H1 (cell line): Measurements from ENCODE around the gene PDE9A. TPM values are rescaled to one million over a fixed set of nuclear protein-coding genes. Genes with fewer than 3 reads are reported as not detected.

Experiments used
- CTCF ChIA-PET: fragments of 300-600 bp; sonication (Branson Sonifier 250); formaldehyde crosslinking; loops from one replicate; lab custom pipeline; 2021; ENCODE audit not compliant: partially characterized antibody; lab: Charles Lee
- POLR2A ChIA-PET: fragments of 300-600 bp; sonication (Branson Sonifier 250); formaldehyde crosslinking; loops from one replicate; lab custom pipeline; 2021; ENCODE audit warnings: inconsistent platforms; ENCODE audit not compliant: partially characterized antibody; lab: Charles Lee
- DNase-seq, 2 experiments: peaks; one replicate each; pipeline versions ENCODE4 v3.0.0 to v3.0.0-alpha.2; 2010 to 2022; ENCODE audit warnings: low spot score in 2 of 2, low read depth in 1 of 2, mixed read lengths in 1 of 2
- FAIRE-seq: peaks from 2 replicates; lab custom pipeline; 2011; peaks lifted over from hg19 to GRCh38; lab: Jason Lieb, UNC
- H2AFZ ChIP-seq: 2 replicates; pipeline ENCODE4 v1.8.1; 2012; ENCODE audit warnings: low read length, inconsistent platforms
- H2AK5ac ChIP-seq: 2 replicates; pipeline ENCODE4 v1.6.1; 2013; ENCODE audit warnings: low read depth, low read length
- H2BK120ac ChIP-seq: replicated peaks from 2 replicates; pipeline ENCODE3; 2013; ENCODE audit warnings: low read depth, low read length, inconsistent platforms
- H2BK12ac ChIP-seq: 2 replicates; pipeline ENCODE4 v1.6.1; 2013; ENCODE audit warnings: low read depth, low read length
- H2BK15ac ChIP-seq: 2 replicates; pipeline ENCODE4 v1.6.1; 2013; ENCODE audit warnings: low read length
- H2BK20ac ChIP-seq: 2 replicates; pipeline ENCODE4 v1.6.1; 2013; ENCODE audit warnings: low read length
- H2BK5ac ChIP-seq: 2 replicates; pipeline ENCODE4 v1.6.1; 2013; ENCODE audit warnings: low read depth, low read length
- H3K14ac ChIP-seq: 2 replicates; pipeline ENCODE4 v1.6.1; 2013; ENCODE audit warnings: inconsistent platforms; ENCODE audit not compliant: insufficient read length
- H3K18ac ChIP-seq: 2 replicates; pipeline ENCODE4 v1.6.1; 2013; ENCODE audit warnings: low read length; ENCODE audit errors: extremely low read depth
- H3K23ac ChIP-seq: 2 replicates; pipeline ENCODE4 v1.6.1; 2013; ENCODE audit warnings: inconsistent platforms; ENCODE audit not compliant: insufficient read length
- H3K23me2 ChIP-seq: 2 replicates; pipeline ENCODE4 v1.6.1; 2013; ENCODE audit warnings: low read depth, low read length
- H3K27ac ChIP-seq: 2 replicates; pipeline ENCODE4 v1.6.1; 2011; ENCODE audit warnings: low read depth, low read length, inconsistent platforms
- H3K27me3 ChIP-seq, 4 experiments: replicated peaks in 1 of 4; 1 replicate in 1 of 4; 2 replicates in 3 of 4; pipeline versions ENCODE4 v1.6.1 to v1.8.1; 2011 to 2013; ENCODE audit warnings: low read length in 3 of 4, mild to moderate bottlenecking in 3 of 4, inconsistent platforms in 2 of 4, mixed read lengths in 2 of 4, moderate library complexity in 1 of 4; ENCODE audit not compliant: control insufficient read depth in 3 of 4, insufficient read depth in 3 of 4; ENCODE audit errors: extremely low read depth in 1 of 4
- H3K36me3 ChIP-seq, 4 experiments: 2 replicates each; pipeline versions ENCODE4 v1.6.1 to v1.8.1; 2011 to 2013; ENCODE audit warnings: mild to moderate bottlenecking in 4 of 4, low read length in 3 of 4, moderate library complexity in 2 of 4, control low read depth in 1 of 4, inconsistent platforms in 1 of 4; ENCODE audit not compliant: insufficient read depth in 4 of 4, control insufficient read depth in 2 of 4
- H3K4ac ChIP-seq: replicated peaks from 2 replicates; pipeline ENCODE3; 2013; ENCODE audit warnings: low read length, low read depth, mixed read lengths, inconsistent platforms; ENCODE audit not compliant: insufficient read length
- H3K4me1 ChIP-seq, 4 experiments: replicated peaks in 1 of 4; 1 replicate in 1 of 4; 2 replicates in 3 of 4; pipeline versions ENCODE4 v1.6.1 to v1.8.1; 2011 to 2013; ENCODE audit warnings: low read length in 3 of 4, inconsistent platforms in 2 of 4, mixed read lengths in 1 of 4; ENCODE audit not compliant: insufficient read depth in 4 of 4, control insufficient read depth in 3 of 4
- H3K4me2 ChIP-seq, 2 experiments: 2 replicates each; pipeline versions ENCODE4 v1.6.1 to v1.8.1; 2011 to 2013; ENCODE audit warnings: low read depth in 2 of 2, low read length in 2 of 2, control low read depth in 1 of 2, inconsistent platforms in 1 of 2, mild to moderate bottlenecking in 1 of 2; ENCODE audit not compliant: insufficient read depth in 1 of 2
- H3K4me3 ChIP-seq, 4 experiments: fragments of 200-600, 300-600 bp in 1 of 4; sonication (generic), shearing (Covaris generic), sonication (Bioruptor Twin) in 1 of 4; 2 replicates each; pipeline versions ENCODE4 v1.5.1 to v1.8.1; 2011 to 2016; ENCODE audit warnings: low read length in 4 of 4, low read depth in 3 of 4, control low read depth in 2 of 4, inconsistent platforms in 2 of 4, mild to moderate bottlenecking in 2 of 4, mixed read lengths in 1 of 4, moderate library complexity in 1 of 4; ENCODE audit not compliant: insufficient read depth in 2 of 4; ENCODE audit errors: extremely low read depth in 1 of 4
- H3K56ac ChIP-seq: replicated peaks from 2 replicates; pipeline ENCODE3; 2013; ENCODE audit warnings: low read depth, mild to moderate bottlenecking, mixed read lengths, low read length, inconsistent platforms; ENCODE audit not compliant: insufficient read length
- H3K79me1 ChIP-seq: 2 replicates; pipeline ENCODE4 v1.6.1; 2013; ENCODE audit warnings: low read depth, low read length, control low read depth
- H3K79me2 ChIP-seq, 2 experiments: 2 replicates each; pipeline versions ENCODE4 v1.6.1 to v1.8.1; 2012 to 2013; ENCODE audit warnings: low read length in 2 of 2, mild to moderate bottlenecking in 2 of 2, inconsistent platforms in 1 of 2; ENCODE audit not compliant: insufficient read depth in 2 of 2, control insufficient read depth in 1 of 2
- H3K9ac ChIP-seq, 4 experiments: replicated peaks in 1 of 4; 1 replicate in 1 of 4; 2 replicates in 3 of 4; pipeline versions ENCODE4 v1.6.1 to v1.8.1; 2011 to 2013; ENCODE audit warnings: low read depth in 3 of 4, low read length in 3 of 4, control low read depth in 2 of 4, mild to moderate bottlenecking in 2 of 4, moderate library complexity in 2 of 4, inconsistent platforms in 1 of 4; ENCODE audit errors: extremely low read depth in 1 of 4
- H3K9me3 ChIP-seq, 2 experiments: 2 replicates each; pipeline versions ENCODE4 v1.6.1 to v1.8.1; 2012 to 2013; ENCODE audit warnings: mild to moderate bottlenecking in 2 of 2, moderate library complexity in 2 of 2, control low read depth in 1 of 2, inconsistent platforms in 1 of 2, low read depth in 1 of 2, low read length in 1 of 2, mixed read lengths in 1 of 2; ENCODE audit not compliant: insufficient read depth in 2 of 2
- H4K20me1 ChIP-seq, 2 experiments: replicated peaks in 1 of 2; 2 replicates each; pipeline versions ENCODE3 to v1.8.1; 2011 to 2013; ENCODE audit warnings: inconsistent platforms in 2 of 2, low read length in 2 of 2, mild to moderate bottlenecking in 1 of 2; ENCODE audit not compliant: insufficient read depth in 2 of 2, control insufficient read depth in 1 of 2
- H4K5ac ChIP-seq: 2 replicates; pipeline ENCODE4 v1.6.1; 2013; ENCODE audit warnings: low read length, low read depth, mixed read lengths, inconsistent platforms; ENCODE audit not compliant: insufficient read length
- H4K8ac ChIP-seq: 2 replicates; pipeline ENCODE4 v1.8.0; 2013; ENCODE audit warnings: mild to moderate bottlenecking, moderate library complexity, low read length, inconsistent platforms; ENCODE audit not compliant: insufficient read depth; ENCODE audit errors: extremely low read depth
- H4K91ac ChIP-seq: replicated peaks from 2 replicates; pipeline ENCODE3; 2013; ENCODE audit warnings: low read length, mixed read lengths, inconsistent platforms; ENCODE audit not compliant: insufficient read length
- BCL11A ChIP-seq, 2 experiments: IDR thresholded peaks; one replicate each; pipeline ENCODE4 v1.6.1; 2011; ENCODE audit warnings: low read depth in 2 of 2, low read length in 2 of 2, mild to moderate bottlenecking in 2 of 2
- BRCA1 ChIP-seq: IDR thresholded peaks from 2 replicates; pipeline ENCODE4 v1.6.1; 2012; ENCODE audit warnings: low read depth, low read length, improper control_type of control experiment
- HDAC6 ChIP-seq: IDR thresholded peaks from one replicate; pipeline ENCODE4 v1.7.1; 2012; ENCODE audit warnings: low read depth, mild to moderate bottlenecking, inconsistent platforms, low read length, moderate library complexity
- KDM5A ChIP-seq: fragments of 200-600 bp; IDR thresholded peaks from 2 replicates; pipeline ENCODE4 v1.7.1; 2012; ENCODE audit warnings: mild to moderate bottlenecking, low read length, inconsistent platforms, mixed read lengths
- MAFK ChIP-seq: IDR thresholded peaks from 2 replicates; pipeline ENCODE4 v1.6.1; 2012; ENCODE audit warnings: low read depth, mild to moderate bottlenecking, improper control_type of control experiment, low read length
- POLR2AphosphoS5 ChIP-seq: IDR thresholded peaks from 2 replicates; pipeline ENCODE4 v1.6.1; 2011; ENCODE audit warnings: low read depth, low read length
- RFX5 ChIP-seq: IDR thresholded peaks from 2 replicates; pipeline ENCODE4 v1.6.1; 2011; ENCODE audit warnings: low read depth, low read length, improper control_type of control experiment, borderline replicate concordance
- RNF2 ChIP-seq: fragments of 200-900, 300-1000 bp; sonication (generic); IDR thresholded peaks from 2 replicates; pipeline ENCODE4 v1.7.1; 2016; ENCODE audit warnings: borderline replicate concordance, low read depth, mild to moderate bottlenecking, antibody characterized with exemption, low read length; ENCODE audit not compliant: poor library complexity, severe bottlenecking; ENCODE audit errors: missing control alignments
- RXRA ChIP-seq: IDR thresholded peaks from 2 replicates; pipeline ENCODE4 v1.6.1; 2011; ENCODE audit warnings: low read depth, mild to moderate bottlenecking, low read length, moderate library complexity; ENCODE audit not compliant: insufficient read depth
- SIN3A ChIP-seq, 2 experiments: IDR thresholded peaks in 1 of 2; conservative IDR thresholded peaks in 1 of 2; 2 replicates each; pipeline ENCODE4 v1.6.1; 2011 to 2012; ENCODE audit warnings: low read length in 2 of 2, improper control_type of control experiment in 1 of 2, low read depth in 1 of 2, mild to moderate bottlenecking in 1 of 2
- SUZ12 ChIP-seq: fragments of 200-600 bp; sonication (generic); IDR thresholded peaks from 2 replicates; pipeline ENCODE4 v1.6.1; 2012; ENCODE audit warnings: mild to moderate bottlenecking, inconsistent platforms, low read length, moderate library complexity, mixed read lengths
- TAF1 ChIP-seq: IDR thresholded peaks from 2 replicates; pipeline ENCODE4 v1.6.1; 2011; ENCODE audit warnings: mild to moderate bottlenecking, low read depth, low read length
- TEAD4 ChIP-seq: IDR thresholded peaks from 2 replicates; pipeline ENCODE4 v1.6.1; 2012; ENCODE audit warnings: low read depth, low read length, inconsistent platforms, mixed read lengths
- WGBS, 2 experiments: shearing (Covaris generic) in 1 of 2; methylation state at CpG; one replicate each; pipeline versions ENCODE4 v1.1.6 to v1.1.7; 2013 to 2015; ENCODE audit warnings: low lambda C conversion rate in 2 of 2, mixed read lengths in 2 of 2, inconsistent platforms in 1 of 2, low coverage in 1 of 2, missing lambda C conversion rate in 1 of 2; ENCODE audit not compliant: insufficient replicate concordance in 2 of 2, insufficient coverage in 1 of 2, insufficient read length in 1 of 2; ENCODE audit errors: extremely low coverage in 1 of 2, missing lambda C conversion rate in 1 of 2; 5-methylcytosine and 5-hydroxymethylcytosine counted together
- polyA plus RNA-seq, 7 experiments: library from polyadenylated mRNA; depleted of rRNA in 3 of 7; stranded (reverse) in 5 of 7; unstranded in 2 of 7; fragments of >200 nt in 5 of 7; fragments of 200-250 nt in 2 of 7; gene quantifications; 1 replicate in 5 of 7; 2 replicates in 1 of 7; 4 replicates in 1 of 7; pipeline versions ENCODE4 v1.2.1 to v1.2.3, GENCODE V29; 2011 to 2013; ENCODE audit warnings: missing spikeins in 2 of 7, mixed read lengths in 2 of 7
- total RNA-seq: library from RNA; stranded (reverse); fragmentation: NEBNext Ultra II Directional; extraction: Animal tissue kit (Norgen Biotek cat#: 25700); gene quantifications from 2 replicates; pipeline ENCODE4 v1.2.1, GENCODE V29; 2021
- TF ChIP-seq, protein P1 (sequence below): IDR thresholded peaks from 2 replicates; pipeline ENCODE4 v1.6.1; 2012; ENCODE audit warnings: inconsistent platforms

The PDE9A gene
- total and polyA plus RNA-seq, 2 of the 8 experiments (the other 6 are each of a cell fraction or from before 2014, with no cell fraction given): 39.2 to 45.9 TPM

DNA sequence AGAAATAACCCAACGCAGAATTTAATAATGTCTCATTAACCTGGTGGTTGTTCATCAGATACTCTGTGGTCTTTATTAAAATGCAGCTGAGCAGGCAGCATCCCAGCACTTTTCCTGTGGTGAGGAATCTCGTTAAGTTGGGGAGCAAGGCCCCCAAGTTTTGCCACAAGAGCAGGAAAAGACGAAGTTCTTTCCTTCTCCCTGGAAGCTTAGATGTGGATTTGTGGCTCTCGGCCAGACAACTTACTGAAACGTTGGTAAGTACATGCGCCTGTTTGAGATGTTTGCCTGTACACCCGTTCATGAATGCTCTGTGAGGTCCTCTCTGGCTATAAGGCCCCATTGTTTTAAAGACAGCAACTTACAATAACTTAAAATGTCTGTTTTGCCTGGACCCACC, 34.3 kb upstream of the PDE9A start:
- no peak overlapping the region for H2AK5ac ChIP-seq
- CTCF ChIA-PET: interaction anchor here (0.8 to 1.0 kb wide), 2 partner anchors 26 kb away, joined by 3 read pairs; no protein-coding TSS in a partner anchor
- H3K79me2 ChIP-seq: no peaks in the 10 kb centered on the region
- FAIRE-seq (no peak), DNase-seq (no peak)
- H3K9me3 ChIP-seq: no peaks in the 10 kb centered on the region
- no peak overlapping the region for H3K4me2 ChIP-seq
- no peaks in the 10 kb centered on the region; a peak in 1 of 7 replicates for H3K27me3 ChIP-seq
- no peak overlapping the region for H2BK120ac ChIP-seq
- no peak overlapping the region for H2AFZ ChIP-seq
- no peak overlapping the region for H3K18ac ChIP-seq
- H3K4me1 ChIP-seq: peaks cover 0 to 8% (median 3%) of the 10 kb centered on the region in 4 experiments; a peak in 4 of 7 replicates
- H3K14ac ChIP-seq: no peak overlapping the region
- H4K91ac ChIP-seq: no peak overlapping the region
- H3K4me3 ChIP-seq: no peak overlapping the region
- no peak overlapping the region for H4K5ac ChIP-seq
- no peak overlapping the region for H3K56ac ChIP-seq
- H2BK12ac ChIP-seq: no peak overlapping the region
- no peak overlapping the region for H3K4ac ChIP-seq
- POLR2A ChIA-PET: no interaction called here
- H3K23ac ChIP-seq: no peak overlapping the region
- no peak overlapping the region for H3K9ac ChIP-seq
- WGBS, 2 experiments: 89% methylated on average over 7 of the region's 7 CpGs; no CpG with 5 or more reads in 1 of the 2 experiments
- no peak overlapping the region for H2BK20ac ChIP-seq
- peaks cover 11% of the 10 kb centered on the region; the same call in 1 of the 2 replicates for H3K23me2 ChIP-seq
- H3K79me1 ChIP-seq: no peaks in the 10 kb centered on the region
- H4K8ac ChIP-seq: no peak overlapping the region
- H4K20me1 ChIP-seq: peaks cover 0 to 7% of the 10 kb centered on the region in 2 experiments
- no peak overlapping the region for H2BK5ac ChIP-seq
- no peak overlapping the region for H2BK15ac ChIP-seq
- H3K36me3 ChIP-seq: no peaks in the 10 kb centered on the region; a peak in 1 of 8 replicates
- H3K27ac ChIP-seq: no peak overlapping the region
- TF ChIP-seq SUZ12 (no peak), RNF2 (no peak), BRCA1 (no peak), MAFK (no peak), HDAC6 (no peak), SIN3A (conservative IDR thresholded peaks at IDR 0.05 in 1 of 2, IDR thresholded peaks at IDR 0.05 in 1 of 2; ENCODE audit: low read depth in 1 of 2, low read length in 2 of 2) (no peak), TAF1 (no peak), TEAD4 (no peak), RXRA (no peak), POLR2AphosphoS5 (no peak), KDM5A (no peak), BCL11A (IDR thresholded peaks at IDR 0.05; ENCODE audit: low read depth in 2 of 2, low read length in 2 of 2) (no peak), RFX5 (no peak)
- TF ChIP-seq, protein P1, sequence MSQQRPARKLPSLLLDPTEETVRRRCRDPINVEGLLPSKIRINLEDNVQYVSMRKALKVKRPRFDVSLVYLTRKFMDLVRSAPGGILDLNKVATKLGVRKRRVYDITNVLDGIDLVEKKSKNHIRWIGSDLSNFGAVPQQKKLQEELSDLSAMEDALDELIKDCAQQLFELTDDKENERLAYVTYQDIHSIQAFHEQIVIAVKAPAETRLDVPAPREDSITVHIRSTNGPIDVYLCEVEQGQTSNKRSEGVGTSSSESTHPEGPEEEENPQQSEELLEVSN: no peak
